ENCODE results near the gene IFITM10.

IFITM10 gene

GRCh38 chr11:1773994-1774550, 23.7 kb upstream of the IFITM10 start (continued):
- TF ChIP-seq ZNF518A (tag by site-specific recombination; conservative IDR thresholded peaks at IDR 0.05; ENCODE audit: low read depth) (no peak), ZNF112 (tag by site-specific recombination; IDR thresholded peaks at IDR 0.05) (no peak), SALL2 (tag by site-specific recombination; IDR thresholded peaks at IDR 0.05; ENCODE audit: borderline replicate concordance) (no peak)

GRCh38 chr11:1773131-1773993, 23.0 kb upstream of the IFITM10 start:
- Histone ChIP-seq H3K36me3 (ENCODE audit: control insufficient read depth in 2 of 2, insufficient read depth in 1 of 2, low read length in 2 of 2) (no peaks in the 10 kb centered on the region), H3K4me1 (ENCODE audit: control insufficient read depth, insufficient read depth, low read length) (no peaks in the 10 kb centered on the region), H3K4me3 (ENCODE audit: low read depth, low read length) (no peak overlapping the region), H3K9me3 (ENCODE audit: control insufficient read depth, insufficient read depth, low read depth, low read length) (no peaks in the 10 kb centered on the region), H3K27ac (ENCODE audit: extremely low read depth, low read depth, low read length) (no peak overlapping the region)
- POLR2A ChIA-PET = interaction anchor here (0.5 to 0.8 kb wide), 3 partner anchors 19 to 671 kb away, joined by 3 to 4 read pairs (median 3); partner anchors contain the start of gene TRPM5
- CTCF ChIA-PET = interaction anchor here (0.6 to 1.5 kb wide), 2 partner anchors 79 to 90 kb away, joined by 5 read pairs; no protein-coding TSS in a partner anchor
- TF ChIP-seq EGR2 (tag by site-specific recombination; IDR thresholded peaks at IDR 0.05; ENCODE audit: low read depth) (no peak), TCF7L2 (IDR thresholded peaks at IDR 0.05; ENCODE audit: borderline replicate concordance, low read depth, low read length) (no peak), ZSCAN30 (tag by site-specific recombination; IDR thresholded peaks at IDR 0.05) (no peak), ZIC2 (tag by site-specific recombination; IDR thresholded peaks at IDR 0.05) (no peak), ZNF837 (tag by site-specific recombination; IDR thresholded peaks at IDR 0.05) (no peak), ZNF157 (tag by site-specific recombination; IDR thresholded peaks at IDR 0.05) (no peak), ZNF560 (tag by site-specific recombination; IDR thresholded peaks at IDR 0.05; ENCODE audit: borderline replicate concordance) (no peak), ZNF654 (tag by site-specific recombination; IDR thresholded peaks at IDR 0.05; ENCODE audit: low read depth) (no peak), ELK4 (IDR thresholded peaks at IDR 0.05; ENCODE audit: borderline replicate concordance, low read depth, low read length) (no peak), ZNF26 (tag by site-specific recombination; IDR thresholded peaks at IDR 0.05) (no peak), ZNF112 (tag by site-specific recombination; IDR thresholded peaks at IDR 0.05) (no peak), ZBTB11 (tag by site-specific recombination; conservative IDR thresholded peaks at IDR 0.05; ENCODE audit: low read depth) (no peak), ZNF707 (tag by site-specific recombination; IDR thresholded peaks at IDR 0.05) (no peak), ZBTB48 (tag by site-specific recombination; IDR thresholded peaks at IDR 0.05) (no peak), ZNF449 (tag by site-specific recombination; IDR thresholded peaks at IDR 0.05) (no peak), ZEB2 (tag by site-specific recombination; IDR thresholded peaks at IDR 0.05) (no peak), ZNF433 (tag by site-specific recombination; IDR thresholded peaks at IDR 0.05; ENCODE audit: low read depth) (no peak), BCL11A (tag by site-specific recombination; IDR thresholded peaks at IDR 0.05; ENCODE audit: low read depth) (no peak)

All from HEK293 (cell line).